ENCODE measurements around the gene C19orf25. TPM values are rescaled to one million over a fixed set of nuclear protein-coding genes. Genes with fewer than 3 reads are reported as not detected.
A peak's percentile ranks its signal among the peaks of the same experiment; 100 is the strongest.

C19orf25 gene
- total and polyA plus RNA-seq, 2 of the 13 experiments (the other 11 are each of a cell fraction or from before 2014, with no cell fraction given), result 14.2 to 32.4 TPM

GRCh38 chr19:1423436-1424191 is 55.4 kb downstream of the C19orf25 start (continued):
- TF ChIP-seq, protein P1, sequence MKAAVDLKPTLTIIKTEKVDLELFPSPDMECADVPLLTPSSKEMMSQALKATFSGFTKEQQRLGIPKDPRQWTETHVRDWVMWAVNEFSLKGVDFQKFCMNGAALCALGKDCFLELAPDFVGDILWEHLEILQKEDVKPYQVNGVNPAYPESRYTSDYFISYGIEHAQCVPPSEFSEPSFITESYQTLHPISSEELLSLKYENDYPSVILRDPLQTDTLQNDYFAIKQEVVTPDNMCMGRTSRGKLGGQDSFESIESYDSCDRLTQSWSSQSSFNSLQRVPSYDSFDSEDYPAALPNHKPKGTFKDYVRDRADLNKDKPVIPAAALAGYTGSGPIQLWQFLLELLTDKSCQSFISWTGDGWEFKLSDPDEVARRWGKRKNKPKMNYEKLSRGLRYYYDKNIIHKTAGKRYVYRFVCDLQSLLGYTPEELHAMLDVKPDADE (CRISPR knock-in tag; IDR thresholded peaks at IDR 0.05), result no peak
- no peak for TF ChIP-seq ATF7 (IDR thresholded peaks at IDR 0.05)
- no peak for TF ChIP-seq ATF7 (CRISPR knock-in tag; IDR thresholded peaks at IDR 0.05)
- no peak for TF ChIP-seq CBX2 (IDR thresholded peaks at IDR 0.05; ENCODE audit: low read depth, low read length)
- no peak for TF ChIP-seq CBX2 (CRISPR knock-in tag; IDR thresholded peaks at IDR 0.05; ENCODE audit: low read depth)
- TF ChIP-seq SIX1 (CRISPR knock-in tag; IDR thresholded peaks at IDR 0.05; ENCODE audit: borderline replicate concordance), result no peak
- TF ChIP-seq, protein P2, sequence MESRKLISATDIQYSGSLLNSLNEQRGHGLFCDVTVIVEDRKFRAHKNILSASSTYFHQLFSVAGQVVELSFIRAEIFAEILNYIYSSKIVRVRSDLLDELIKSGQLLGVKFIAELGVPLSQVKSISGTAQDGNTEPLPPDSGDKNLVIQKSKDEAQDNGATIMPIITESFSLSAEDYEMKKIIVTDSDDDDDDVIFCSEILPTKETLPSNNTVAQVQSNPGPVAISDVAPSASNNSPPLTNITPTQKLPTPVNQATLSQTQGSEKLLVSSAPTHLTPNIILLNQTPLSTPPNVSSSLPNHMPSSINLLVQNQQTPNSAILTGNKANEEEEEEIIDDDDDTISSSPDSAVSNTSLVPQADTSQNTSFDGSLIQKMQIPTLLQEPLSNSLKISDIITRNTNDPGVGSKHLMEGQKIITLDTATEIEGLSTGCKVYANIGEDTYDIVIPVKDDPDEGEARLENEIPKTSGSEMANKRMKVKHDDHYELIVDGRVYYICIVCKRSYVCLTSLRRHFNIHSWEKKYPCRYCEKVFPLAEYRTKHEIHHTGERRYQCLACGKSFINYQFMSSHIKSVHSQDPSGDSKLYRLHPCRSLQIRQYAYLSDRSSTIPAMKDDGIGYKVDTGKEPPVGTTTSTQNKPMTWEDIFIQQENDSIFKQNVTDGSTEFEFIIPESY (CRISPR knock-in tag; IDR thresholded peaks at IDR 0.05), result peak; percentile 90
- 0 out of 2 replicates have a peak, but pooled peaks have one; percentile 21 for TF ChIP-seq ZMYM3 (CRISPR knock-in tag; IDR thresholded peaks at IDR 0.05)
- no peak for TF ChIP-seq SRY (CRISPR knock-in tag; IDR thresholded peaks at IDR 0.05)
- TF ChIP-seq POGK (CRISPR knock-in tag; conservative IDR thresholded peaks at IDR 0.05), result no peak
- TF ChIP-seq MAF1 (CRISPR knock-in tag; IDR thresholded peaks at IDR 0.05; ENCODE audit: borderline replicate concordance), result no peak
- no peak for TF ChIP-seq BCL3 (CRISPR knock-in tag; IDR thresholded peaks at IDR 0.05)
- no peak for TF ChIP-seq SIN3A (IDR thresholded peaks at IDR 0.05; ENCODE audit: borderline replicate concordance, low read depth, low read length)
- TF ChIP-seq GTF2F1 (IDR thresholded peaks at IDR 0.05; ENCODE audit: low read length), result no peak
- 0 out of 2 replicates have a peak, but pooled peaks have one; percentile 13 for TF ChIP-seq ZNF292 (CRISPR knock-in tag; IDR thresholded peaks at IDR 0.05; ENCODE audit: borderline replicate concordance, low read depth)
- no peak for TF ChIP-seq DPF2 (CRISPR knock-in tag; IDR thresholded peaks at IDR 0.05; ENCODE audit: borderline replicate concordance, low read depth)
- no peak for TF ChIP-seq ZNF879 (CRISPR knock-in tag; IDR thresholded peaks at IDR 0.05)
- no peak for TF ChIP-seq BCLAF1 (IDR thresholded peaks at IDR 0.05)
- TF ChIP-seq JUND (CRISPR knock-in tag; IDR thresholded peaks at IDR 0.05), result no peak
- TF ChIP-seq SP2 (CRISPR knock-in tag; IDR thresholded peaks at IDR 0.05), result no peak
